ENCODE results near the gene NEK10. TPM values are rescaled to one million over a fixed set of nuclear protein-coding genes. Genes with fewer than 3 reads are reported as not detected.

NEK10 gene
- total RNA-seq, 1 experiment from 2014 or later: 4.3 TPM

DNA sequence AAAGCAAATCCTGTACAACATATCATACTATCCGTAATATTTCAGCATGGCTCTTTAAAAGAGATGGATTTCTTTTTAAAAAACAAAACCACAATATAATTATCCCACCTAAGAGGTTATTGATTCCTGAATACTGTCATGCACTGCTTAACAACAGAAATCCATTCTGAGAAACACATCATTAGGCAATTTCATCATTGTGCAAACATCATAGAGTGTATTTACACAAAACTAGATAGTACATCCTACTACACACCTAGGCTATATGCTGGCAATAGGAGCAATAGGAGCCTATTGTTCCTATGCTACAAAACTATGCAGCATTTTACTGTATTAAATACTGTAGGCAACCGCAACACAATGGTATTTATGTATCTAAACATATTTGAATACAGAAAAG is 242.0 kb downstream of the NEK10 start:
- no peaks in the 10 kb centered on the region for H4K20me1 ChIP-seq (ENCODE audit: insufficient read depth)
- no peaks in the 10 kb centered on the region for H3K36me3 ChIP-seq (ENCODE audit: low read depth)
- no peaks in the 10 kb centered on the region for H3K79me2 ChIP-seq (ENCODE audit: low read depth)
- no peak overlapping the region for H3K4me2 ChIP-seq
- CTCF ChIA-PET: no interaction called here
- POLR2A ChIA-PET (ENCODE audit: unreplicated experiment): no interaction called here
- no TSS peak for BruUV-seq (replicated peaks)
- H3K4me3 ChIP-seq: no peak overlapping the region
- H3K9me2 ChIP-seq (ENCODE audit: insufficient read depth): no peaks in the 10 kb centered on the region
- intact Hi-C loops (cut with micrococcal nuclease; ENCODE audit: unreplicated experiment): no loop called here
- no peaks in the 10 kb centered on the region for H3F3A ChIP-seq (ENCODE audit: insufficient read depth, low read depth)
- no peak for DNase-seq
- no peaks in the 10 kb centered on the region for H3K9me3 ChIP-seq (ENCODE audit: insufficient read depth, low read depth)
- no peak overlapping the region for H3K27ac ChIP-seq
- no peak overlapping the region for H2AFZ ChIP-seq
- H3K4me1 ChIP-seq (replicated peaks; ENCODE audit: insufficient read depth): no peaks in the 10 kb centered on the region
- H3K27me3 ChIP-seq (ENCODE audit: insufficient read depth, low read depth): no peaks in the 10 kb centered on the region
- TF ChIP-seq, protein P1, sequence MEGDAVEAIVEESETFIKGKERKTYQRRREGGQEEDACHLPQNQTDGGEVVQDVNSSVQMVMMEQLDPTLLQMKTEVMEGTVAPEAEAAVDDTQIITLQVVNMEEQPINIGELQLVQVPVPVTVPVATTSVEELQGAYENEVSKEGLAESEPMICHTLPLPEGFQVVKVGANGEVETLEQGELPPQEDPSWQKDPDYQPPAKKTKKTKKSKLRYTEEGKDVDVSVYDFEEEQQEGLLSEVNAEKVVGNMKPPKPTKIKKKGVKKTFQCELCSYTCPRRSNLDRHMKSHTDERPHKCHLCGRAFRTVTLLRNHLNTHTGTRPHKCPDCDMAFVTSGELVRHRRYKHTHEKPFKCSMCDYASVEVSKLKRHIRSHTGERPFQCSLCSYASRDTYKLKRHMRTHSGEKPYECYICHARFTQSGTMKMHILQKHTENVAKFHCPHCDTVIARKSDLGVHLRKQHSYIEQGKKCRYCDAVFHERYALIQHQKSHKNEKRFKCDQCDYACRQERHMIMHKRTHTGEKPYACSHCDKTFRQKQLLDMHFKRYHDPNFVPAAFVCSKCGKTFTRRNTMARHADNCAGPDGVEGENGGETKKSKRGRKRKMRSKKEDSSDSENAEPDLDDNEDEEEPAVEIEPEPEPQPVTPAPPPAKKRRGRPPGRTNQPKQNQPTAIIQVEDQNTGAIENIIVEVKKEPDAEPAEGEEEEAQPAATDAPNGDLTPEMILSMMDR (conservative IDR thresholded peaks at IDR 0.05): no peak
- TF ChIP-seq EZH2 (IDR thresholded peaks at IDR 0.05; ENCODE audit: low read depth): no peak

DNA sequence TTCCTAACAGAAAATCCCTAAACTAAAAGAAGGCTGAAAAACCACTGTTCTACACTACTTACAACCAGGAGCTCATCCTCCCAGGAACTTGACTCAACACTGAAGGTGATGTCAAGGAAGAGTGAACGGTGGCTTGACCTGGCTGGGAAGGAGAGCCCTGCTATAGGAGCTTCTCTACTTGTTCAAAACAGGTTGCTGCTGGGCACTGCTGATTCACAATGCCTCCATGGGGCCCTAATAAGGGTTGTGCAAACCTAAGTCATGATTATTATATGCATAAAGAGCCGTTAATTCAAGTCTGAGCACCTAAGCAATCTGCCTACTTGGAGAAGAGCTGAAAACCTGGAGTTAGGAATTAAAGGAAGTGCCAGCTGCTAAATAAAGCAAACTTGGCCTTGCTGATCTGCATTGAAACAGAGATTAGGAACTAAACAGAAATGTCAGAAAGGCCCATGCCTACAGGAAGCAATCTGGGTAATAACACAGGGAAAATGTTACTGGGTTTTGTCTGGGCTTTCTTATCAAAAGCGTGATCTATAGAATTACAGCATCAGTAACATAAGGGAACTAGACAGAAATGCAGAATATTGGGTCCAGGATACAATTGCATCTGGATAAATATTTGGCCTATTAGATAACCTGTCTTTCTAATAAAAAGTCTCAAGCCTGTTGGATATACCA is 243.2 kb downstream of the NEK10 start:
- Histone ChIP-seq H3K27ac (no peak overlapping the region), H3K36me3 (ENCODE audit: low read depth) (no peaks in the 10 kb centered on the region), H3K4me2 (no peak overlapping the region), H3K4me3 (no peak overlapping the region), H3K27me3 (ENCODE audit: insufficient read depth, low read depth) (no peaks in the 10 kb centered on the region), H3F3A (ENCODE audit: insufficient read depth, low read depth) (no peaks in the 10 kb centered on the region), H4K20me1 (ENCODE audit: insufficient read depth) (no peaks in the 10 kb centered on the region), H3K79me2 (ENCODE audit: low read depth) (no peaks in the 10 kb centered on the region), H3K9me3 (ENCODE audit: insufficient read depth, low read depth) (no peaks in the 10 kb centered on the region), H3K9me2 (ENCODE audit: insufficient read depth) (no peaks in the 10 kb centered on the region), H2AFZ (no peak overlapping the region), H3K4me1 (replicated peaks; ENCODE audit: insufficient read depth) (no peaks in the 10 kb centered on the region)
- DNase-seq: no peak
- BruUV-seq (replicated peaks): no TSS peak
- TF ChIP-seq, protein P1 (conservative IDR thresholded peaks at IDR 0.05): no peak
- TF ChIP-seq EZH2 (IDR thresholded peaks at IDR 0.05; ENCODE audit: low read depth): no peak
- ChIA-PET POLR2A (ENCODE audit: unreplicated experiment) (no interaction called here), CTCF (no interaction called here)
- intact Hi-C loops (cut with micrococcal nuclease; ENCODE audit: unreplicated experiment): no loop called here

DNA sequence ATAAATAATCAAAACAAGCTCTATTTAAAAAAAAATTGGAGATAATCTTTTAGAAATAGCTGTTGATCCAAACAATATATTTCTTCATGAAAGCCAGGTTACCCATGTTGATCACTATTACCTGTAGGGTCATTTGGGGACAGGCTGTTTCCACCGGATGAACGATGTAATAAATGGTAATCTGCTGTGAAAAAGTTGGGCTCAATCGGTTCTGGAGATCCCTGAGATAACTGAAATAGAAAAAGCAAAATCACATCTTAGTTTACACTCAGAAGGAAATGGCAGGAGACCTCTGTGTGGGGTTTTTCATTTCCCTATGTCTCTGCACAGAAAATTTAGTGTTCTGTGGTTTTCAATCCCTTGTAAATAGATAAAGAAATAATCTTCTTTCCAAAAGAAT is 249.5 kb downstream of the NEK10 start:
- no peak overlapping the region for H2AFZ ChIP-seq
- no peaks in the 10 kb centered on the region for H3K4me1 ChIP-seq (replicated peaks; ENCODE audit: insufficient read depth)
- H3K4me3 ChIP-seq: no peak overlapping the region
- no peaks in the 10 kb centered on the region for H3K36me3 ChIP-seq (ENCODE audit: low read depth)
- no peaks in the 10 kb centered on the region for H3K9me2 ChIP-seq (ENCODE audit: insufficient read depth)
- no peaks in the 10 kb centered on the region for H3K27me3 ChIP-seq (ENCODE audit: insufficient read depth, low read depth)
- H4K20me1 ChIP-seq (ENCODE audit: insufficient read depth): no peaks in the 10 kb centered on the region
- no peaks in the 10 kb centered on the region for H3K9me3 ChIP-seq (ENCODE audit: insufficient read depth, low read depth)
- no peaks in the 10 kb centered on the region for H3K79me2 ChIP-seq (ENCODE audit: low read depth)
- H3F3A ChIP-seq (ENCODE audit: insufficient read depth, low read depth): no peaks in the 10 kb centered on the region
- intact Hi-C loops (cut with micrococcal nuclease; ENCODE audit: unreplicated experiment): no loop called here
- POLR2A ChIA-PET (ENCODE audit: unreplicated experiment): no interaction called here
- no peak overlapping the region for H3K27ac ChIP-seq
- BruUV-seq (replicated peaks): no TSS peak
- TF ChIP-seq EZH2 (IDR thresholded peaks at IDR 0.05; ENCODE audit: low read depth): no peak
- TF ChIP-seq, protein P1 (conservative IDR thresholded peaks at IDR 0.05): no peak
- no peak overlapping the region for H3K4me2 ChIP-seq
- CTCF ChIA-PET: no interaction called here
- DNase-seq: no peak

Data from PC-9 (cell line).